Measurements from ENCODE around the gene SRPRB. TPM values are rescaled to one million over a fixed set of nuclear protein-coding genes. Genes with fewer than 3 reads are reported as not detected.

SRPRB gene
- total RNA-seq, 1 experiment from 2014 or later = 73.5 TPM

DNA sequence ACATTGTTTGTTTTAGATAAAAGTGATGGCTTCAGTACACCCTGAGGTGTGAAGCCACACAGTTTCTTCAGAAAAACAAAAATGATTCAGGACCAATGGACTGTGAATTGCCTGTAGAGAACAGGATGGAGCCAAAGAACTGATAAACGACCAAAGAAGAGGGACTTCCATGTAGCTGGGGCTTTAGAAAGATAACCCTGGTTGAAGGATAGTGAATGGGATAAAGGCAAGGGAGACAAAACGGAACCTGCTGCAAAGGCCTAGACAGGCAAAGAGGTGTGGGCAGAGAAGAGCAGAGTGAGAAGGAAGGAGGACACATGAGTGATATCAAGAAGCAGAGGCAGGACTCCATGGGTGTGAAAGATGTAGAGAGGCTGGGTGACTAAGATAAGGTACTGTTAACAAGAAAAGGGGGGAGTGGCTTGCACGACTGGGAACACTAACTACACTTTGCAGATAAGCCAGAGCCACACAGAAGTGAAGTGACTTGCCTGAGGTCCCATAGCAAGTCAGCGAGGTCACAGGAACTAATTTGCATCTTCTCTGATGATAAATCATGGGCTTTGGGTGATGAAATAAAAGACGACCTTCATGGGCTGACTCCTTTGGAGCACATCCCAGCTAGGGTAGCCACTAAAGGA is 45.8 kb downstream of the SRPRB start:
- DNase-seq (ENCODE audit: low read depth, low spot score) = no peak
- BruUV-seq (replicated peaks) = no TSS peak
- Histone ChIP-seq H3K4me1 (ENCODE audit: control insufficient read depth, insufficient read depth, low read length) (no peaks in the 10 kb centered on the region), H3K36me3 (ENCODE audit: control insufficient read depth, insufficient read depth, low read length) (no peaks in the 10 kb centered on the region), H3K27ac (ENCODE audit: low read length) (no peak overlapping the region), H3K4me3 (ENCODE audit: low read depth in 2 of 2, low read length in 2 of 2) (no peak overlapping the region), H3K27me3 (ENCODE audit: control insufficient read depth, insufficient read depth, low read length) (no peaks in the 10 kb centered on the region), H3K9me3 (ENCODE audit: control insufficient read depth, insufficient read depth, low read depth, low read length) (no peaks in the 10 kb centered on the region)
- in situ Hi-C loops (cut with HindIII; ENCODE audit: low pct_unique_long_range_greater_than_20kb, low sequenced_read_pairs) = no loop called here
- ATAC-seq = no peak
- ChIA-PET CTCF (no interaction called here), POLR2A (no interaction called here)
- TF ChIP-seq POLR2AphosphoS5 (IDR thresholded peaks at IDR 0.05; ENCODE audit: low read depth, low read length) = no peak
- TF ChIP-seq, protein P1, sequence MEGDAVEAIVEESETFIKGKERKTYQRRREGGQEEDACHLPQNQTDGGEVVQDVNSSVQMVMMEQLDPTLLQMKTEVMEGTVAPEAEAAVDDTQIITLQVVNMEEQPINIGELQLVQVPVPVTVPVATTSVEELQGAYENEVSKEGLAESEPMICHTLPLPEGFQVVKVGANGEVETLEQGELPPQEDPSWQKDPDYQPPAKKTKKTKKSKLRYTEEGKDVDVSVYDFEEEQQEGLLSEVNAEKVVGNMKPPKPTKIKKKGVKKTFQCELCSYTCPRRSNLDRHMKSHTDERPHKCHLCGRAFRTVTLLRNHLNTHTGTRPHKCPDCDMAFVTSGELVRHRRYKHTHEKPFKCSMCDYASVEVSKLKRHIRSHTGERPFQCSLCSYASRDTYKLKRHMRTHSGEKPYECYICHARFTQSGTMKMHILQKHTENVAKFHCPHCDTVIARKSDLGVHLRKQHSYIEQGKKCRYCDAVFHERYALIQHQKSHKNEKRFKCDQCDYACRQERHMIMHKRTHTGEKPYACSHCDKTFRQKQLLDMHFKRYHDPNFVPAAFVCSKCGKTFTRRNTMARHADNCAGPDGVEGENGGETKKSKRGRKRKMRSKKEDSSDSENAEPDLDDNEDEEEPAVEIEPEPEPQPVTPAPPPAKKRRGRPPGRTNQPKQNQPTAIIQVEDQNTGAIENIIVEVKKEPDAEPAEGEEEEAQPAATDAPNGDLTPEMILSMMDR (IDR thresholded peaks at IDR 0.05) = no peak
- intact Hi-C loops (cut with micrococcal nuclease; ENCODE audit: unreplicated experiment) = no loop called here

- intact Hi-C loops (cut with micrococcal nuclease; ENCODE audit: unreplicated experiment) = no loop called here
- Histone ChIP-seq H3K9me3 (ENCODE audit: control insufficient read depth, insufficient read depth, low read depth, low read length) (no peaks in the 10 kb centered on the region), H3K27ac (ENCODE audit: low read length) (no peak overlapping the region), H3K36me3 (ENCODE audit: control insufficient read depth, insufficient read depth, low read length) (no peaks in the 10 kb centered on the region), H3K27me3 (ENCODE audit: control insufficient read depth, insufficient read depth, low read length) (no peaks in the 10 kb centered on the region), H3K4me1 (ENCODE audit: control insufficient read depth, insufficient read depth, low read length) (no peaks in the 10 kb centered on the region), H3K4me3 (ENCODE audit: low read depth in 2 of 2, low read length in 2 of 2) (no peak overlapping the region)
- ATAC-seq (no peak), DNase-seq (ENCODE audit: low read depth, low spot score) (no peak)
- in situ Hi-C loops (cut with HindIII; ENCODE audit: low pct_unique_long_range_greater_than_20kb, low sequenced_read_pairs) = no loop called here
- CTCF ChIA-PET = no interaction called here
- BruUV-seq (replicated peaks) = no TSS peak
- POLR2A ChIA-PET = no interaction called here
- TF ChIP-seq, protein P2, sequence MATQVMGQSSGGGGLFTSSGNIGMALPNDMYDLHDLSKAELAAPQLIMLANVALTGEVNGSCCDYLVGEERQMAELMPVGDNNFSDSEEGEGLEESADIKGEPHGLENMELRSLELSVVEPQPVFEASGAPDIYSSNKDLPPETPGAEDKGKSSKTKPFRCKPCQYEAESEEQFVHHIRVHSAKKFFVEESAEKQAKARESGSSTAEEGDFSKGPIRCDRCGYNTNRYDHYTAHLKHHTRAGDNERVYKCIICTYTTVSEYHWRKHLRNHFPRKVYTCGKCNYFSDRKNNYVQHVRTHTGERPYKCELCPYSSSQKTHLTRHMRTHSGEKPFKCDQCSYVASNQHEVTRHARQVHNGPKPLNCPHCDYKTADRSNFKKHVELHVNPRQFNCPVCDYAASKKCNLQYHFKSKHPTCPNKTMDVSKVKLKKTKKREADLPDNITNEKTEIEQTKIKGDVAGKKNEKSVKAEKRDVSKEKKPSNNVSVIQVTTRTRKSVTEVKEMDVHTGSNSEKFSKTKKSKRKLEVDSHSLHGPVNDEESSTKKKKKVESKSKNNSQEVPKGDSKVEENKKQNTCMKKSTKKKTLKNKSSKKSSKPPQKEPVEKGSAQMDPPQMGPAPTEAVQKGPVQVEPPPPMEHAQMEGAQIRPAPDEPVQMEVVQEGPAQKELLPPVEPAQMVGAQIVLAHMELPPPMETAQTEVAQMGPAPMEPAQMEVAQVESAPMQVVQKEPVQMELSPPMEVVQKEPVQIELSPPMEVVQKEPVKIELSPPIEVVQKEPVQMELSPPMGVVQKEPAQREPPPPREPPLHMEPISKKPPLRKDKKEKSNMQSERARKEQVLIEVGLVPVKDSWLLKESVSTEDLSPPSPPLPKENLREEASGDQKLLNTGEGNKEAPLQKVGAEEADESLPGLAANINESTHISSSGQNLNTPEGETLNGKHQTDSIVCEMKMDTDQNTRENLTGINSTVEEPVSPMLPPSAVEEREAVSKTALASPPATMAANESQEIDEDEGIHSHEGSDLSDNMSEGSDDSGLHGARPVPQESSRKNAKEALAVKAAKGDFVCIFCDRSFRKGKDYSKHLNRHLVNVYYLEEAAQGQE (IDR thresholded peaks at IDR 0.05; ENCODE audit: insufficient read depth in 1 of 2, low read depth in 2 of 2, low read length in 1 of 2) = no peak
- TF ChIP-seq, protein P1 (IDR thresholded peaks at IDR 0.05) = no peak
- TF ChIP-seq POLR2AphosphoS5 (IDR thresholded peaks at IDR 0.05; ENCODE audit: low read depth, low read length) (no peak), TCF7L2 (IDR thresholded peaks at IDR 0.05; ENCODE audit: low read depth, low read length) (no peak), SIN3A (IDR thresholded peaks at IDR 0.05; ENCODE audit: borderline replicate concordance, insufficient read depth, low read depth, low read length) (no peak)
Measured at GRCh38 chr3:133851931-133852330, 46.3 kb downstream of the SRPRB start.

Measured in Panc1 (cell line).